HepG2 (cell line): Measurements from ENCODE around the gene ZFAND3. TPM values are rescaled to one million over a fixed set of nuclear protein-coding genes. Genes with fewer than 3 reads are reported as not detected.

Experiments used
- ATAC-seq: fragments of 200-7000 bp; cut with Tn5 transposase; 3 replicates; pipeline ENCODE4 v1.9.1; 2020; ENCODE audit warnings: mild to moderate bottlenecking, moderate library complexity
- BruUV-seq: library from RNA; stranded (reverse); fragments of 400-500 nt; replicated peaks from 2 replicates; lab custom pipeline; 2021; lab: Mats Ljungman, UMichigan
- CTCF ChIA-PET: fragments of 300-600 bp; formaldehyde crosslinking; extraction: SDS; loops from one replicate; lab custom pipeline; 2021; ENCODE audit warnings: low total read pairs, inconsistent platforms, low intra/inter-chr PET ratio; lab: Yijun Ruan, JAX
- POLR2A ChIA-PET: fragments of 350-600 bp; sonication (Branson Sonifier 250); formaldehyde crosslinking; loops from one replicate; lab custom pipeline; 2020; ENCODE audit warnings: antibody characterized with exemption, inconsistent platforms; lab: Yijun Ruan, JAX
- DNase-seq: peaks from one replicate; pipeline ENCODE4 v3.0.0-alpha.2; 2015; ENCODE audit warnings: low spot score
- FAIRE-seq: peaks from 3 replicates; lab custom pipeline; 2011; peaks lifted over from hg19 to GRCh38; lab: Jason Lieb, UNC
- H2AFZ ChIP-seq: one replicate; pipeline ENCODE4 v1.6.1; 2011; ENCODE audit warnings: low read length, inconsistent platforms
- H3K27ac ChIP-seq: fragments of 300-600 bp; 3 replicates; pipeline ENCODE4 v1.8.0; 2011; ENCODE audit warnings: mixed run types, mild to moderate bottlenecking, mixed read lengths, low read length, inconsistent platforms; ENCODE audit not compliant: insufficient read depth; ENCODE audit errors: extremely low read length
- H3K27me3 ChIP-seq, 2 experiments: fragments of 200-600 bp in 1 of 2; 2 replicates in 1 of 2; 3 replicates in 1 of 2; pipeline versions ENCODE4 v1.6.0 to v1.8.0; 2011; ENCODE audit warnings: low read length in 2 of 2, mild to moderate bottlenecking in 2 of 2, moderate library complexity in 2 of 2, inconsistent platforms in 1 of 2; ENCODE audit not compliant: insufficient read depth in 2 of 2, control insufficient read depth in 1 of 2
- H3K36me3 ChIP-seq, 2 experiments: fragments of 200-600 bp in 1 of 2; replicated peaks in 1 of 2; 2 replicates in 1 of 2; 3 replicates in 1 of 2; pipeline versions ENCODE4 v1.5.1 to v1.8.0; 2011; ENCODE audit warnings: low read length in 2 of 2, inconsistent platforms in 1 of 2; ENCODE audit not compliant: insufficient read depth in 2 of 2, control insufficient read depth in 1 of 2
- H3K4me1 ChIP-seq: 2 replicates; pipeline ENCODE4 v1.5.1; 2012; ENCODE audit warnings: low read length, inconsistent platforms; ENCODE audit not compliant: insufficient read depth
- H3K4me2 ChIP-seq: 2 replicates; pipeline ENCODE4 v1.6.0; 2011; ENCODE audit warnings: low read depth, low read length, inconsistent platforms
- H3K4me3 ChIP-seq, 3 experiments: fragments of 200-600 bp in 1 of 3; sonication (generic), shearing (Covaris generic) in 1 of 3; replicated peaks in 1 of 3; 2 replicates each; pipeline ENCODE4 v1.5.1; 2011 to 2016; ENCODE audit warnings: low read length in 3 of 3, inconsistent platforms in 2 of 3, low read depth in 2 of 3, mild to moderate bottlenecking in 2 of 3, control low read depth in 1 of 3, mixed read lengths in 1 of 3; ENCODE audit not compliant: insufficient read depth in 1 of 3
- H3K79me2 ChIP-seq: one replicate; pipeline ENCODE4 v1.6.1; 2011; ENCODE audit warnings: low read length, inconsistent platforms; ENCODE audit not compliant: insufficient read depth
- H3K9ac ChIP-seq: 2 replicates; pipeline ENCODE4 v1.6.0; 2011; ENCODE audit warnings: mild to moderate bottlenecking, low read depth, low read length, inconsistent platforms; ENCODE audit not compliant: insufficient read depth
- H3K9me3 ChIP-seq: 2 replicates; pipeline ENCODE4 v1.5.1; 2012; ENCODE audit warnings: mild to moderate bottlenecking, low read length
- H4K20me1 ChIP-seq: 2 replicates; pipeline ENCODE4 v1.6.0; 2011; ENCODE audit warnings: inconsistent platforms, mild to moderate bottlenecking, low read length, moderate library complexity; ENCODE audit not compliant: insufficient read depth
- CHD2 ChIP-seq: IDR thresholded peaks from 2 replicates; pipeline ENCODE4 v1.6.1; 2011; ENCODE audit warnings: low read depth, low read length, improper control_type of control experiment
- FOSL2 ChIP-seq: sonication (generic); formaldehyde crosslinking; IDR thresholded peaks from 2 replicates; pipeline ENCODE4 v1.4.0; 2020; ENCODE audit warnings: missing genetic modification reagents
- KIAA2018 ChIP-seq: sonication (generic); formaldehyde crosslinking; IDR thresholded peaks from 2 replicates; pipeline ENCODE4 v1.5.0; 2020; ENCODE audit warnings: mild to moderate bottlenecking, missing genetic modification reagents, borderline replicate concordance
- PHB2 ChIP-seq: fragments of 450-650 bp; IDR thresholded peaks from 2 replicates; pipeline ENCODE4 v1.6.1; 2018; ENCODE audit not compliant: partially characterized antibody
- PHF8 ChIP-seq: sonication (generic); formaldehyde crosslinking; IDR thresholded peaks from 2 replicates; pipeline ENCODE4 v1.5.0; 2020; ENCODE audit warnings: missing genetic modification reagents
- PRPF4 ChIP-seq: fragments of 200-400 bp; formaldehyde crosslinking; IDR thresholded peaks from 2 replicates; pipeline ENCODE4 v1.6.1; 2016; ENCODE audit warnings: low read length, low read depth; ENCODE audit not compliant: poor library complexity, severe bottlenecking
- SAFB2 ChIP-seq: sonication (generic); formaldehyde crosslinking; IDR thresholded peaks from 2 replicates; pipeline ENCODE4 v1.5.1; 2020; ENCODE audit warnings: missing genetic modification reagents, low read depth, mild to moderate bottlenecking, borderline replicate concordance
- SAP130 ChIP-seq: IDR thresholded peaks from 2 replicates; pipeline ENCODE4 v1.6.1; 2016; ENCODE audit warnings: low read depth
- ZHX1 ChIP-seq: sonication (generic); formaldehyde crosslinking; IDR thresholded peaks from 2 replicates; pipeline ENCODE4 v1.8.1; 2022; ENCODE audit warnings: low read depth, mild to moderate bottlenecking, missing genetic modification reagents
- ZNF276 ChIP-seq: sonication (generic); formaldehyde crosslinking; IDR thresholded peaks from 2 replicates; pipeline ENCODE4 v1.4.0; 2020; ENCODE audit warnings: mild to moderate bottlenecking, low read depth, missing genetic modification reagents
- WGBS: methylation state at CpG from one replicate; pipeline ENCODE4 v1.1.6; 2017; ENCODE audit warnings: low lambda C conversion rate; 5-methylcytosine and 5-hydroxymethylcytosine counted together
- in situ Hi-C: cut with HindIII; loops from 2 replicates; pipeline ENCODE4 v1.10.0; 2017; ENCODE audit warnings: low pct_unique_long_range_greater_than_20kb; ENCODE audit not compliant: extremely low pct_ligation_motif_present
- intact Hi-C: fragments of 100-400 bp; cut with micrococcal nuclease; formaldehyde crosslinking; loops from one replicate; pipeline ENCODE4 v1.10.0; 2022; ENCODE audit not compliant: unreplicated experiment
- polyA plus RNA-seq, 8 experiments: library from polyadenylated mRNA; depleted of rRNA in 3 of 8; stranded (reverse) in 7 of 8; unstranded in 1 of 8; fragments of >200 nt; fragmentation: Illumina TruSeq in 4 of 8; extraction: Trizol in 4 of 8; gene quantifications; 2 replicates each; pipeline versions ENCODE4 v1.2.1 to v1.2.3, GENCODE V29; 2011 to 2016; ENCODE audit warnings: low read depth in 4 of 8, missing spikeins in 1 of 8, mixed read lengths in 1 of 8; ENCODE audit not compliant: insufficient read depth in 1 of 8
- total RNA-seq, 5 experiments: library from RNA; depleted of rRNA; stranded (reverse); fragments of >200 nt; fragmentation: Illumina TruSeq; extraction: Trizol; gene quantifications; 2 replicates each; pipeline ENCODE4 v1.2.3, GENCODE V29; 2016; ENCODE audit warnings: low read depth in 1 of 5

Gene ZFAND3
- total and polyA plus RNA-seq, 2 of the 13 experiments (the other 11 are each of a cell fraction or from before 2014, with no cell fraction given): 16.4 to 17.1 TPM

GRCh38 chr6:38004908-38005307 lies 185.4 kb downstream of the ZFAND3 start (continued):
- no peak for TF ChIP-seq PHF8

- ChIA-PET POLR2A (no interaction called here), CTCF (interaction anchor here (0.6 to 3.4 kb wide), 5 partner anchors 152 to 482 kb away, joined by 3 to 19 read pairs (median 4); no protein-coding TSS in a partner anchor)
- no peak for FAIRE-seq
- intact Hi-C loops: loop anchor here (1.0 to 10.0 kb wide), 5 partner anchors 150 to 317 kb away; partner anchors contain the start of gene MDGA1
- Histone ChIP-seq H3K4me2 (no peak overlapping the region), H3K36me3 (peaks cover 0 to under 1% of the 10 kb centered on the region in 2 experiments; a peak in 1 of 5 replicates), H3K79me2 (peaks cover 3% of the 10 kb centered on the region), H3K4me1 (peaks cover 10% of the 10 kb centered on the region; the same call in 1 of the 2 replicates), H3K9ac (no peak overlapping the region), H3K27ac (no peak overlapping the region), H4K20me1 (peaks cover 7% of the 10 kb centered on the region; the same call in 1 of the 2 replicates), H2AFZ (no peak overlapping the region), H3K9me3 (peaks cover 5% of the 10 kb centered on the region), H3K4me3 (no peak overlapping the region), H3K27me3 (no peaks in the 10 kb centered on the region)
- ATAC-seq: no peak; the same call in 2 of the 3 replicates
- WGBS: 78% methylated on average over 5 of the region's 5 CpGs
- in situ Hi-C loops: loop anchor here (5.0 kb wide), 1 partner anchor 270 kb away; no protein-coding TSS in a partner anchor
- DNase-seq: no peak
- no TSS peak for BruUV-seq
- TF ChIP-seq FOSL2 (CRISPR knock-in tag) (no peak), PRPF4 (no peak), SAFB2 (CRISPR knock-in tag) (no peak), ZHX1 (CRISPR knock-in tag) (no peak), SAP130 (CRISPR knock-in tag) (no peak), KIAA2018 (no peak), ZNF276 (no peak), CHD2 (no peak), PHB2 (no peak)
Measured at GRCh38 chr6:38011937-38012336, 192.4 kb downstream of the ZFAND3 start.
